Mesenchymal stem cell (in vitro differentiated cells and primary cell): ENCODE data around the gene SRP68.

Experiments used
- DNase-seq: peaks from one replicate; pipeline ENCODE4 v3.0.0-alpha.2; 2013
- H2AFZ ChIP-seq: one replicate; pipeline ENCODE4 v1.6.1; 2013; ENCODE audit warnings: low read depth, mild to moderate bottlenecking, control low read depth, inconsistent platforms, low read length, moderate library complexity
- H2AK5ac ChIP-seq: 2 replicates; pipeline ENCODE4 v1.6.1; 2013; ENCODE audit warnings: low read length, moderate library complexity, mild to moderate bottlenecking, inconsistent platforms; ENCODE audit not compliant: severe bottlenecking
- H2BK120ac ChIP-seq: one replicate; pipeline ENCODE4 v1.6.1; 2013; ENCODE audit warnings: low read depth, mild to moderate bottlenecking, inconsistent platforms, low read length, moderate library complexity
- H2BK12ac ChIP-seq, 2 experiments: one replicate each; pipeline ENCODE4 v1.6.1; 2013; ENCODE audit warnings: inconsistent platforms in 2 of 2, low read length in 2 of 2, mild to moderate bottlenecking in 2 of 2, moderate library complexity in 2 of 2, control low read depth in 1 of 2
- H2BK15ac ChIP-seq: one replicate; pipeline ENCODE4 v1.6.1; 2013; ENCODE audit warnings: mild to moderate bottlenecking, low read depth, inconsistent platforms; ENCODE audit not compliant: poor library complexity, severe bottlenecking
- H2BK5ac ChIP-seq: 2 replicates; pipeline ENCODE4 v1.6.1; 2013; ENCODE audit warnings: low read depth, mild to moderate bottlenecking, low read length, control low read depth, inconsistent platforms; ENCODE audit not compliant: poor library complexity, severe bottlenecking
- H3K14ac ChIP-seq, 2 experiments: one replicate each; pipeline ENCODE4 v1.6.1; 2013; ENCODE audit warnings: inconsistent platforms in 2 of 2, low read length in 2 of 2, control low read depth in 1 of 2, mild to moderate bottlenecking in 1 of 2, moderate library complexity in 1 of 2
- H3K18ac ChIP-seq, 2 experiments: one replicate each; pipeline ENCODE4 v1.6.1; 2013; ENCODE audit warnings: inconsistent platforms in 2 of 2, low read length in 2 of 2, control low read depth in 1 of 2, low read depth in 1 of 2, mild to moderate bottlenecking in 1 of 2
- H3K23ac ChIP-seq, 2 experiments: one replicate each; pipeline ENCODE4 v1.6.1; 2013; ENCODE audit warnings: inconsistent platforms in 2 of 2, low read length in 2 of 2, mild to moderate bottlenecking in 2 of 2, moderate library complexity in 2 of 2, control low read depth in 1 of 2
- H3K27ac ChIP-seq: 2 replicates; pipeline ENCODE4 v1.5.1; 2013; ENCODE audit warnings: mild to moderate bottlenecking, moderate library complexity, low read length, control low read depth, inconsistent platforms; ENCODE audit not compliant: poor library complexity, severe bottlenecking
- H3K27me3 ChIP-seq, 2 experiments: 2 replicates each; pipeline versions ENCODE4 v1.6.1 to v1.7.0; 2013; ENCODE audit warnings: low read length in 2 of 2, mild to moderate bottlenecking in 2 of 2, moderate library complexity in 2 of 2, control low read depth in 1 of 2, inconsistent platforms in 1 of 2; ENCODE audit not compliant: control insufficient read depth in 1 of 2, insufficient read depth in 1 of 2
- H3K36me3 ChIP-seq, 2 experiments: 2 replicates each; pipeline versions ENCODE4 v1.6.1 to v1.7.0; 2013; ENCODE audit warnings: low read length in 2 of 2, control low read depth in 1 of 2, inconsistent platforms in 1 of 2, low read depth in 1 of 2, mild to moderate bottlenecking in 1 of 2; ENCODE audit not compliant: insufficient read depth in 2 of 2, control insufficient read depth in 1 of 2
- H3K4ac ChIP-seq, 2 experiments: one replicate each; pipeline ENCODE4 v1.6.1; 2013; ENCODE audit warnings: inconsistent platforms in 2 of 2, low read length in 2 of 2, mild to moderate bottlenecking in 2 of 2, moderate library complexity in 2 of 2, control low read depth in 1 of 2, low read depth in 1 of 2
- H3K4me1 ChIP-seq: 2 replicates; pipeline ENCODE4 v1.6.1; 2013; ENCODE audit warnings: low read depth, low read length, control low read depth; ENCODE audit not compliant: control insufficient read depth, insufficient read depth
- H3K4me2 ChIP-seq: 2 replicates; pipeline ENCODE4 v1.6.1; 2013; ENCODE audit warnings: low read length, mild to moderate bottlenecking, inconsistent platforms; ENCODE audit not compliant: poor library complexity, severe bottlenecking
- H3K4me3 ChIP-seq, 2 experiments: 2 replicates each; pipeline versions ENCODE4 v1.5.1 to v1.7.0; 2013; ENCODE audit warnings: low read length in 2 of 2, mild to moderate bottlenecking in 2 of 2, control low read depth in 1 of 2, low read depth in 1 of 2; ENCODE audit not compliant: insufficient read depth in 1 of 2
- H3K79me1 ChIP-seq: replicated peaks from 2 replicates; pipeline ENCODE4 v1.6.1; 2013; ENCODE audit warnings: mild to moderate bottlenecking, control low read depth, low read length, inconsistent platforms; ENCODE audit not compliant: poor library complexity, severe bottlenecking
- H3K9ac ChIP-seq: 2 replicates; pipeline ENCODE4 v1.7.0; 2013; ENCODE audit warnings: mild to moderate bottlenecking, low read length, moderate library complexity
- H3K9me3 ChIP-seq: 2 replicates; pipeline ENCODE4 v1.7.0; 2013; ENCODE audit warnings: mild to moderate bottlenecking, low read length; ENCODE audit not compliant: control insufficient read depth
- H4K8ac ChIP-seq: one replicate; pipeline ENCODE4 v1.6.1; 2013; ENCODE audit warnings: inconsistent platforms, mild to moderate bottlenecking, low read length, moderate library complexity
- H4K91ac ChIP-seq: one replicate; pipeline ENCODE4 v1.6.1; 2013; ENCODE audit warnings: mild to moderate bottlenecking, low read length, inconsistent platforms
- WGBS: methylation state at CpG from one replicate; pipeline ENCODE4 v1.1.7; 2013; ENCODE audit warnings: mixed read lengths; 5-methylcytosine and 5-hydroxymethylcytosine counted together

The SRP68 gene

GRCh38 chr17:76008630-76009425 is 63.5 kb downstream of the SRP68 start:
- 95% methylated on average over 56 of the region's 56 CpGs for WGBS
- H4K91ac ChIP-seq: no peak overlapping the region

GRCh38 chr17:76008208-76008607 is 64.1 kb downstream of the SRP68 start:
- WGBS: 95% methylated on average over 36 of the region's 36 CpGs
- no peak overlapping the region for H2BK120ac ChIP-seq
- H3K23ac ChIP-seq: no peak overlapping the region
- H4K91ac ChIP-seq: no peak overlapping the region
- peaks cover 14% of the 10 kb centered on the region for H3K4me1 ChIP-seq
- H2AFZ ChIP-seq: no peak overlapping the region
- H2BK15ac ChIP-seq: no peak overlapping the region
- no peaks in the 10 kb centered on the region for H3K9me3 ChIP-seq
- H3K4me2 ChIP-seq: no peak overlapping the region
- H4K8ac ChIP-seq: no peak overlapping the region
- H3K4me3 ChIP-seq: no peak overlapping the region
- H3K27ac ChIP-seq: no peak overlapping the region
- DNase-seq: no peak
- no peak overlapping the region for H3K14ac ChIP-seq
- H3K9ac ChIP-seq: no peak overlapping the region
- H3K79me1 ChIP-seq: no peaks in the 10 kb centered on the region
- H3K18ac ChIP-seq: no peak overlapping the region
- H3K4ac ChIP-seq: peak overlapping the region in 1 of 2 experiments; percentile 9
- H3K36me3 ChIP-seq: peaks cover 0 to 27% of the 10 kb centered on the region in 2 experiments
- H2BK12ac ChIP-seq: no peak overlapping the region
- peaks cover 0 to 22% of the 10 kb centered on the region in 2 experiments for H3K27me3 ChIP-seq
- H2BK5ac ChIP-seq: no peak overlapping the region
- no peak overlapping the region for H2AK5ac ChIP-seq

More at GRCh38 chr17:76008630-76009425, 63.5 kb downstream of the SRP68 start:
- H2BK5ac ChIP-seq: no peak overlapping the region
- H2AK5ac ChIP-seq: no peak overlapping the region
- H4K8ac ChIP-seq: no peak overlapping the region
- no peak overlapping the region for H3K4me2 ChIP-seq
- peaks cover 19% of the 10 kb centered on the region for H3K4me1 ChIP-seq
- no peak overlapping the region for H2BK120ac ChIP-seq
- H3K79me1 ChIP-seq: no peaks in the 10 kb centered on the region
- no peak overlapping the region for H3K18ac ChIP-seq
- H2BK15ac ChIP-seq: no peak overlapping the region
- H3K27ac ChIP-seq: no peak overlapping the region
- no peaks in the 10 kb centered on the region for H3K9me3 ChIP-seq
- H3K27me3 ChIP-seq: peaks cover 0 to 26% of the 10 kb centered on the region in 2 experiments
- H2BK12ac ChIP-seq: no peak overlapping the region
- no peak overlapping the region for H3K14ac ChIP-seq
- H2AFZ ChIP-seq: no peak overlapping the region
- H3K9ac ChIP-seq: no peak overlapping the region
- peaks cover 0 to 25% of the 10 kb centered on the region in 2 experiments for H3K36me3 ChIP-seq
- no peak overlapping the region for H3K4ac ChIP-seq
- no peak overlapping the region for H3K23ac ChIP-seq
- H3K4me3 ChIP-seq: no peak overlapping the region
- DNase-seq: no peak

- Histone ChIP-seq H2BK12ac (no peak overlapping the region), H2BK120ac (no peak overlapping the region), H3K9ac (no peak overlapping the region), H3K4me1 (peaks cover 14% of the 10 kb centered on the region), H4K8ac (no peak overlapping the region), H3K14ac (no peak overlapping the region), H3K4me3 (no peak overlapping the region), H3K36me3 (peaks cover 0 to 29% of the 10 kb centered on the region in 2 experiments), H4K91ac (no peak overlapping the region), H3K23ac (no peak overlapping the region), H3K27me3 (peaks cover 0 to 18% of the 10 kb centered on the region in 2 experiments), H3K4me2 (no peak overlapping the region), H2AFZ (no peak overlapping the region), H2BK5ac (no peak overlapping the region), H2AK5ac (no peak overlapping the region), H3K18ac (no peak overlapping the region), H3K4ac (no peak overlapping the region), H3K9me3 (no peaks in the 10 kb centered on the region), H3K79me1 (no peaks in the 10 kb centered on the region), H3K27ac (no peak overlapping the region), H2BK15ac (no peak overlapping the region)
- 89% methylated on average over 16 of the region's 16 CpGs for WGBS
- no peak for DNase-seq
Measured at GRCh38 chr17:76007850-76008165, 64.5 kb downstream of the SRP68 start.

- no peak overlapping the region for H3K18ac ChIP-seq
- no peak overlapping the region for H4K8ac ChIP-seq
- no peak overlapping the region for H2AFZ ChIP-seq
- no peak overlapping the region for H2BK5ac ChIP-seq
- H3K9ac ChIP-seq: no peak overlapping the region
- H3K79me1 ChIP-seq: no peaks in the 10 kb centered on the region
- H3K36me3 ChIP-seq: peaks cover 0 to 33% of the 10 kb centered on the region in 2 experiments
- H3K4me2 ChIP-seq: no peak overlapping the region
- no peak overlapping the region for H3K23ac ChIP-seq
- H3K27ac ChIP-seq: no peak overlapping the region
- H3K4me1 ChIP-seq: peaks cover 14% of the 10 kb centered on the region
- 94% methylated on average over 39 of the region's 39 CpGs for WGBS
- no peak overlapping the region for H4K91ac ChIP-seq
- no peak overlapping the region for H3K14ac ChIP-seq
- no peak overlapping the region for H3K4ac ChIP-seq
- H2AK5ac ChIP-seq: no peak overlapping the region
- peaks cover 0 to 18% of the 10 kb centered on the region in 2 experiments for H3K27me3 ChIP-seq
- H2BK120ac ChIP-seq: no peak overlapping the region
- no peak overlapping the region for H3K4me3 ChIP-seq
- no peak overlapping the region for H2BK12ac ChIP-seq
- no peak for DNase-seq
- H3K9me3 ChIP-seq: no peaks in the 10 kb centered on the region
- no peak overlapping the region for H2BK15ac ChIP-seq
Measured at GRCh38 chr17:76007131-76007849, 65.0 kb downstream of the SRP68 start.
